Mesendoderm (in vitro differentiated cells): ENCODE measurements around the gene KRR1.

Experiments
- DNase-seq: peaks from one replicate; pipeline ENCODE4 v3.0.0; 2013
- H2AK5ac ChIP-seq: 2 replicates; pipeline ENCODE4 v1.6.1; 2013; ENCODE audit warnings: low read length, inconsistent platforms
- H2BK120ac ChIP-seq: 2 replicates; pipeline ENCODE4 v1.6.1; 2013; ENCODE audit warnings: low read depth, mild to moderate bottlenecking, low read length, moderate library complexity, mixed read lengths
- H2BK15ac ChIP-seq: replicated peaks from 2 replicates; pipeline ENCODE4 v1.6.1; 2013; ENCODE audit warnings: low read depth, mild to moderate bottlenecking, moderate library complexity
- H2BK5ac ChIP-seq: 2 replicates; pipeline ENCODE4 v1.6.1; 2013; ENCODE audit warnings: low read length, inconsistent platforms
- H3K18ac ChIP-seq: 2 replicates; pipeline ENCODE4 v1.6.1; 2013; ENCODE audit warnings: mild to moderate bottlenecking, low read length, mixed read lengths
- H3K23ac ChIP-seq: one replicate; pipeline ENCODE4 v1.6.1; 2013; ENCODE audit warnings: low read length
- H3K27ac ChIP-seq: 2 replicates; pipeline ENCODE4 v1.5.1; 2013; ENCODE audit warnings: low read depth, mild to moderate bottlenecking, inconsistent platforms, low read length, moderate library complexity
- H3K27me3 ChIP-seq: 2 replicates; pipeline ENCODE4 v1.6.1; 2013; ENCODE audit warnings: low read length, control low read depth, mild to moderate bottlenecking, inconsistent platforms; ENCODE audit not compliant: insufficient read depth, poor library complexity
- H3K36me3 ChIP-seq: 2 replicates; pipeline ENCODE4 v1.6.1; 2013; ENCODE audit warnings: low read length, inconsistent platforms; ENCODE audit not compliant: control insufficient read depth, insufficient read depth
- H3K4ac ChIP-seq: one replicate; pipeline ENCODE4 v1.6.1; 2013; ENCODE audit warnings: low read depth, mild to moderate bottlenecking, low read length, moderate library complexity
- H3K4me1 ChIP-seq: 2 replicates; pipeline ENCODE4 v1.6.1; 2013; ENCODE audit warnings: low read depth, low read length, inconsistent platforms; ENCODE audit not compliant: control insufficient read depth
- H3K4me2 ChIP-seq: 2 replicates; pipeline ENCODE4 v1.6.1; 2013; ENCODE audit warnings: low read length
- H3K4me3 ChIP-seq: 2 replicates; pipeline ENCODE4 v1.5.1; 2013; ENCODE audit warnings: mild to moderate bottlenecking, low read length
- H3K56ac ChIP-seq: one replicate; pipeline ENCODE4 v1.6.1; 2013; ENCODE audit warnings: low read length
- H3K79me1 ChIP-seq: 2 replicates; pipeline ENCODE4 v1.6.1; 2013; ENCODE audit warnings: low read length, inconsistent platforms
- H3K79me2 ChIP-seq: 2 replicates; pipeline ENCODE4 v1.6.1; 2013; ENCODE audit warnings: mild to moderate bottlenecking, low read length; ENCODE audit not compliant: control insufficient read depth, insufficient read depth
- H3K9ac ChIP-seq: 2 replicates; pipeline ENCODE4 v1.6.1; 2013; ENCODE audit warnings: low read length, inconsistent platforms
- H4K5ac ChIP-seq: one replicate; pipeline ENCODE4 v1.6.1; 2013; ENCODE audit warnings: low read length
- H4K8ac ChIP-seq: one replicate; pipeline ENCODE4 v1.6.1; 2013; ENCODE audit warnings: low read depth, mild to moderate bottlenecking, control low read depth, low read length, moderate library complexity
- WGBS: extraction: QIAGEN DNeasy Blood & Tissue Kit; methylation state at CpG from one replicate; pipeline ENCODE4 v1.1.7; 2013; ENCODE audit warnings: low lambda C conversion rate, missing lambda C conversion rate; ENCODE audit not compliant: insufficient coverage; ENCODE audit errors: extremely low coverage; 5-methylcytosine and 5-hydroxymethylcytosine counted together

The KRR1 gene

GRCh38 chr12:75553836-75554555 is 42.6 kb upstream of the KRR1 start:
- peak; percentile 39 for DNase-seq
- Histone ChIP-seq H3K4me1 (peaks cover 4% of the 10 kb centered on the region), H2BK15ac (no peak overlapping the region), H2BK5ac (no peak overlapping the region), H3K27me3 (no peaks in the 10 kb centered on the region), H4K8ac (no peak overlapping the region), H3K79me1 (no peaks in the 10 kb centered on the region), H3K56ac (peak overlapping the region; percentile 31), H3K36me3 (no peaks in the 10 kb centered on the region), H4K5ac (no peak overlapping the region), H3K4me3 (no peak overlapping the region), H3K4ac (no peak overlapping the region), H3K4me2 (no peak overlapping the region), H3K18ac (peak overlapping the region; percentile 14), H2AK5ac (no peak overlapping the region), H3K27ac (peak overlapping the region; percentile 34), H2BK120ac (peak overlapping the region; percentile 88), H3K79me2 (no peaks in the 10 kb centered on the region), H3K9ac (no peak overlapping the region), H3K23ac (no peak overlapping the region)
- WGBS, result no CpG with 5 or more reads among the region's 3 CpGs

GRCh38 chr12:75553398-75553797 is 42.0 kb upstream of the KRR1 start:
- Histone ChIP-seq H3K4ac (no peak overlapping the region), H3K4me2 (no peak overlapping the region), H3K27ac (peak overlapping the region; percentile 34), H3K23ac (no peak overlapping the region), H3K27me3 (no peaks in the 10 kb centered on the region), H2AK5ac (no peak overlapping the region), H3K79me1 (no peaks in the 10 kb centered on the region), H3K36me3 (no peaks in the 10 kb centered on the region), H3K56ac (peak overlapping the region; percentile 31), H3K79me2 (no peaks in the 10 kb centered on the region), H4K8ac (no peak overlapping the region), H4K5ac (no peak overlapping the region), H3K4me1 (peaks cover 4% of the 10 kb centered on the region), H3K9ac (no peak overlapping the region), H2BK120ac (peak overlapping the region; percentile 88), H2BK5ac (no peak overlapping the region), H3K18ac (peak overlapping the region; percentile 75), H3K4me3 (no peak overlapping the region), H2BK15ac (peak overlapping the region; percentile 92)
- WGBS, result no CpG with 5 or more reads among the region's 1 CpG
- DNase-seq, result peak; percentile 86

GRCh38 chr12:75551477-75551876 is 40.1 kb upstream of the KRR1 start:
- Histone ChIP-seq H3K4ac (no peak overlapping the region), H3K56ac (no peak overlapping the region), H3K36me3 (no peaks in the 10 kb centered on the region), H3K9ac (no peak overlapping the region), H4K8ac (no peak overlapping the region), H3K4me1 (peaks cover 4% of the 10 kb centered on the region), H2AK5ac (no peak overlapping the region), H3K27me3 (no peaks in the 10 kb centered on the region), H3K4me3 (no peak overlapping the region), H3K4me2 (no peak overlapping the region), H3K23ac (no peak overlapping the region), H2BK15ac (peak overlapping the region; percentile 57), H3K79me2 (no peaks in the 10 kb centered on the region), H3K79me1 (no peaks in the 10 kb centered on the region), H2BK120ac (no peak overlapping the region), H3K27ac (no peak overlapping the region), H2BK5ac (no peak overlapping the region), H3K18ac (peak overlapping the region; percentile 14), H4K5ac (no peak overlapping the region)
- no peak for DNase-seq

GRCh38 chr12:75550401-75551240 is 39.2 kb upstream of the KRR1 start:
- Histone ChIP-seq H3K4me2 (no peak overlapping the region), H3K4ac (no peak overlapping the region), H2BK5ac (no peak overlapping the region), H3K9ac (no peak overlapping the region), H3K23ac (no peak overlapping the region), H3K18ac (no peak overlapping the region), H4K5ac (no peak overlapping the region), H3K79me1 (no peaks in the 10 kb centered on the region), H3K56ac (no peak overlapping the region), H3K4me3 (no peak overlapping the region), H2AK5ac (no peak overlapping the region), H3K36me3 (no peaks in the 10 kb centered on the region), H3K4me1 (peaks cover 4% of the 10 kb centered on the region), H3K79me2 (no peaks in the 10 kb centered on the region), H2BK120ac (no peak overlapping the region), H2BK15ac (no peak overlapping the region), H4K8ac (no peak overlapping the region), H3K27me3 (no peaks in the 10 kb centered on the region), H3K27ac (no peak overlapping the region)
- no CpG with 5 or more reads among the region's 8 CpGs for WGBS
- DNase-seq, result no peak

GRCh38 chr12:75549989-75550388 is 38.6 kb upstream of the KRR1 start:
- Histone ChIP-seq H3K4me2 (no peak overlapping the region), H3K27me3 (no peaks in the 10 kb centered on the region), H2BK15ac (peak overlapping the region; percentile 19), H3K23ac (no peak overlapping the region), H3K79me2 (no peaks in the 10 kb centered on the region), H4K5ac (no peak overlapping the region), H3K36me3 (no peaks in the 10 kb centered on the region), H3K4me3 (no peak overlapping the region), H2AK5ac (no peak overlapping the region), H2BK120ac (no peak overlapping the region), H3K56ac (no peak overlapping the region), H3K79me1 (no peaks in the 10 kb centered on the region), H3K9ac (no peak overlapping the region), H3K4ac (no peak overlapping the region), H4K8ac (no peak overlapping the region), H3K4me1 (peaks cover 4% of the 10 kb centered on the region), H2BK5ac (no peak overlapping the region), H3K27ac (no peak overlapping the region), H3K18ac (no peak overlapping the region)
- DNase-seq, result no peak
- no CpG with 5 or more reads among the region's 2 CpGs for WGBS
